Keratinocyte (primary cell): ENCODE results near the gene MKX. TPM values are rescaled to one million over a fixed set of nuclear protein-coding genes. Genes with fewer than 3 reads are reported as not detected.

ENCODE experiments used
- DNase-seq: peaks from one replicate; pipeline ENCODE4 v3.0.0-alpha.2; 2011; ENCODE audit warnings: low read depth, missing footprints, low spot score
- FAIRE-seq: peaks from 2 replicates; lab custom pipeline; 2011; peaks lifted over from hg19 to GRCh38; lab: Jason Lieb, UNC
- H2AFZ ChIP-seq: 2 replicates; pipeline ENCODE4 v1.6.0; 2012; ENCODE audit warnings: low read length, control low read depth, inconsistent platforms; ENCODE audit not compliant: control insufficient read depth
- H3K27ac ChIP-seq: 2 replicates; pipeline ENCODE4 v1.5.1; 2011; ENCODE audit warnings: low read length; ENCODE audit not compliant: control insufficient read depth, insufficient read depth
- H3K27me3 ChIP-seq: 3 replicates; pipeline ENCODE4 v1.6.0; 2011; ENCODE audit warnings: low read length; ENCODE audit not compliant: control insufficient read depth, insufficient read depth; ENCODE audit errors: extremely low read depth
- H3K36me3 ChIP-seq, 2 experiments: 2 replicates in 1 of 2; 3 replicates in 1 of 2; pipeline ENCODE4 v1.5.1; 2011; ENCODE audit warnings: low read length in 2 of 2, mild to moderate bottlenecking in 1 of 2; ENCODE audit not compliant: control insufficient read depth in 2 of 2, insufficient read depth in 2 of 2; ENCODE audit errors: extremely low read depth in 1 of 2
- H3K4me1 ChIP-seq: 3 replicates; pipeline ENCODE4 v1.5.1; 2011; ENCODE audit warnings: low read length; ENCODE audit not compliant: control insufficient read depth, insufficient read depth; ENCODE audit errors: extremely low read depth
- H3K4me2 ChIP-seq: 3 replicates; pipeline ENCODE4 v1.6.0; 2011; ENCODE audit warnings: low read depth, low read length; ENCODE audit not compliant: control insufficient read depth, insufficient read depth; ENCODE audit errors: extremely low read depth
- H3K4me3 ChIP-seq, 3 experiments: fragments of 200-600 bp in 1 of 3; sonication (generic) in 1 of 3; 2 replicates in 2 of 3; 3 replicates in 1 of 3; pipeline ENCODE4 v1.5.1; 2011 to 2016; ENCODE audit warnings: low read length in 3 of 3, mild to moderate bottlenecking in 3 of 3, control low read depth in 2 of 3, inconsistent platforms in 1 of 3, low read depth in 1 of 3, mixed read lengths in 1 of 3, mixed run types in 1 of 3, moderate library complexity in 1 of 3; ENCODE audit not compliant: control insufficient read depth in 2 of 3, insufficient read depth in 2 of 3; ENCODE audit errors: extremely low read depth in 1 of 3
- H3K79me2 ChIP-seq: 2 replicates; pipeline ENCODE4 v1.6.0; 2012; ENCODE audit warnings: low read length; ENCODE audit not compliant: control insufficient read depth, insufficient read depth
- H3K9ac ChIP-seq: 3 replicates; pipeline ENCODE4 v1.6.0; 2011; ENCODE audit warnings: low read length; ENCODE audit not compliant: control insufficient read depth, insufficient read depth; ENCODE audit errors: extremely low read depth
- H3K9me1 ChIP-seq: 3 replicates; pipeline ENCODE4 v1.6.0; 2011; ENCODE audit warnings: low read length; ENCODE audit not compliant: control insufficient read depth, insufficient read depth; ENCODE audit errors: extremely low read depth
- H3K9me3 ChIP-seq: 2 replicates; pipeline ENCODE4 v1.5.1; 2012; ENCODE audit warnings: low read depth, low read length; ENCODE audit not compliant: control insufficient read depth
- H4K20me1 ChIP-seq: 3 replicates; pipeline ENCODE4 v1.6.0; 2011; ENCODE audit warnings: low read length; ENCODE audit not compliant: control insufficient read depth, insufficient read depth; ENCODE audit errors: extremely low read depth
- CTCF ChIP-seq, 3 experiments: IDR thresholded peaks in 1 of 3; conservative IDR thresholded peaks in 1 of 3; optimal IDR thresholded peaks in 1 of 3; 2 replicates in 2 of 3; 3 replicates in 1 of 3; pipeline versions ENCODE3 to v1.5.1; 2011; ENCODE audit warnings: low read length in 3 of 3, mild to moderate bottlenecking in 3 of 3, moderate library complexity in 2 of 3, control low read depth in 1 of 3, inconsistent platforms in 1 of 3; ENCODE audit not compliant: insufficient read depth in 2 of 3; ENCODE audit errors: extremely low read depth in 1 of 3
- EZH2 ChIP-seq: IDR thresholded peaks from one replicate; pipeline ENCODE4 v1.6.1; 2012; ENCODE audit warnings: inconsistent platforms, mild to moderate bottlenecking, low read length, moderate library complexity
- dilution Hi-C: fragments of 300-500 bp; cut with MboI; formaldehyde crosslinking; loops from one replicate; pipeline ENCODE4 v1.7.0; 2020; ENCODE audit warnings: low sequenced_read_pairs; ENCODE audit not compliant: extremely low pct_ligation_motif_present
- polyA plus RNA-seq, 5 experiments: library from polyadenylated mRNA; depleted of rRNA in 3 of 5; stranded (reverse) in 3 of 5; stranded (forward) in 1 of 5; unstranded in 1 of 5; fragments of >200 nt; gene quantifications; 1 replicate in 1 of 5; 2 replicates in 3 of 5; 3 replicates in 1 of 5; pipeline versions ENCODE4 v1.2.1 to v1.2.3, GENCODE V29; 2011 to 2012; ENCODE audit warnings: missing spikeins in 2 of 5, low read depth in 1 of 5, low replicate concordance in 1 of 5

Gene MKX
- polyA plus RNA-seq, 1 donor (not counting 4 experiments of a cell fraction or from before 2014, with no cell fraction given): 0.04 TPM

- no peak for DNase-seq
- dilution Hi-C loops: no loop called here
- FAIRE-seq: no peak
- no peak for TF ChIP-seq CTCF (optimal IDR thresholded peaks at IDR 0.05 in 1 of 3, IDR thresholded peaks at IDR 0.05 in 1 of 3, conservative IDR thresholded peaks at IDR 0.05 in 1 of 3; ENCODE audit: extremely low read depth in 1 of 3, insufficient read depth in 2 of 3, low read length in 3 of 3)
- no peak for TF ChIP-seq EZH2
- Histone ChIP-seq H3K36me3 (no peaks in the 10 kb centered on the region), H3K4me1 (no peaks in the 10 kb centered on the region), H3K4me3 (no peak overlapping the region), H3K4me2 (no peak overlapping the region), H3K9ac (no peak overlapping the region), H4K20me1 (no peaks in the 10 kb centered on the region), H3K79me2 (no peaks in the 10 kb centered on the region), H3K9me3 (no peaks in the 10 kb centered on the region), H3K27ac (no peak overlapping the region), H2AFZ (no peak overlapping the region), H3K27me3 (no peaks in the 10 kb centered on the region), H3K9me1 (no peaks in the 10 kb centered on the region)
Observed at GRCh38 chr10:27638071-27638750, 107.4 kb downstream of the MKX start.

- Histone ChIP-seq H3K9me1 (no peaks in the 10 kb centered on the region), H3K4me2 (no peak overlapping the region), H3K79me2 (no peaks in the 10 kb centered on the region), H3K27ac (no peak overlapping the region), H4K20me1 (no peaks in the 10 kb centered on the region), H3K36me3 (no peaks in the 10 kb centered on the region), H2AFZ (no peak overlapping the region), H3K9me3 (no peaks in the 10 kb centered on the region), H3K9ac (no peak overlapping the region), H3K4me1 (no peaks in the 10 kb centered on the region), H3K27me3 (no peaks in the 10 kb centered on the region), H3K4me3 (no peak overlapping the region)
- TF ChIP-seq EZH2 (no peak), CTCF (optimal IDR thresholded peaks at IDR 0.05 in 1 of 3, IDR thresholded peaks at IDR 0.05 in 1 of 3, conservative IDR thresholded peaks at IDR 0.05 in 1 of 3; ENCODE audit: extremely low read depth in 1 of 3, insufficient read depth in 2 of 3, low read length in 3 of 3) (no peak)
- FAIRE-seq (no peak), DNase-seq (no peak)
- dilution Hi-C loops: no loop called here
Observed at GRCh38 chr10:27637601-27638000, 108.0 kb downstream of the MKX start.
